DND-41 (cell line): ENCODE measurements around the gene ARHGEF7.
A peak's percentile ranks its signal among the peaks of the same experiment; 100 is the strongest.

Experiments
- ATAC-seq: fragments of 200-7000 bp; cut with Tn5 transposase; 3 replicates; pipeline ENCODE4 v1.9.1; 2021; ENCODE audit warnings: low read depth; ENCODE audit not compliant: insufficient read depth
- DNase-seq: peaks from one replicate; pipeline ENCODE4 v3.0.0-alpha.2; 2020
- H2AFZ ChIP-seq: 2 replicates; pipeline ENCODE4 v1.6.0; 2012; ENCODE audit warnings: low read depth, low read length
- H3K27ac ChIP-seq: 2 replicates; pipeline ENCODE4 v1.5.1; 2012; ENCODE audit warnings: low read length, inconsistent platforms
- H3K27me3 ChIP-seq: fragments of 200-600 bp; sonication (generic); 2 replicates; pipeline ENCODE4 v1.6.0; 2012; ENCODE audit warnings: low read length, mild to moderate bottlenecking, inconsistent platforms; ENCODE audit not compliant: insufficient read depth, poor library complexity
- H3K36me3 ChIP-seq: 2 replicates; pipeline ENCODE4 v1.5.1; 2012; ENCODE audit warnings: low read length, inconsistent platforms; ENCODE audit not compliant: insufficient read depth
- H3K4me1 ChIP-seq: 2 replicates; pipeline ENCODE4 v1.5.1; 2012; ENCODE audit warnings: mild to moderate bottlenecking, low read length; ENCODE audit not compliant: insufficient read depth
- H3K4me2 ChIP-seq: 2 replicates; pipeline ENCODE4 v1.6.0; 2012; ENCODE audit warnings: mild to moderate bottlenecking, moderate library complexity, low read length, inconsistent platforms; ENCODE audit not compliant: insufficient read depth
- H3K4me3 ChIP-seq, 2 experiments: fragments of 200-600 bp in 1 of 2; shearing (Covaris generic) in 1 of 2; 2 replicates each; pipeline ENCODE4 v1.5.1; 2012 to 2016; ENCODE audit warnings: inconsistent platforms in 2 of 2, low read length in 2 of 2, mild to moderate bottlenecking in 2 of 2, low read depth in 1 of 2, moderate library complexity in 1 of 2
- H3K79me2 ChIP-seq: 2 replicates; pipeline ENCODE4 v1.6.0; 2012; ENCODE audit warnings: low read length, inconsistent platforms; ENCODE audit not compliant: insufficient read depth
- H3K9ac ChIP-seq: 2 replicates; pipeline ENCODE4 v1.6.0; 2012; ENCODE audit warnings: low read depth, mild to moderate bottlenecking, inconsistent platforms, low read length, moderate library complexity
- H3K9me3 ChIP-seq: 2 replicates; pipeline ENCODE4 v1.5.1; 2012; ENCODE audit warnings: low read length, moderate library complexity, mild to moderate bottlenecking, inconsistent platforms; ENCODE audit not compliant: insufficient read depth, severe bottlenecking
- H4K20me1 ChIP-seq: 2 replicates; pipeline ENCODE4 v1.6.0; 2012; ENCODE audit warnings: low read length; ENCODE audit not compliant: insufficient read depth
- EZH2 ChIP-seq: IDR thresholded peaks from 3 replicates; pipeline ENCODE4 v1.6.1; 2012; ENCODE audit warnings: borderline replicate concordance, low read depth, mild to moderate bottlenecking, moderate library complexity, low read length, inconsistent platforms; ENCODE audit not compliant: severe bottlenecking
- TF ChIP-seq, protein P1 (sequence below): IDR thresholded peaks from 2 replicates; pipeline ENCODE4 v1.5.1; 2012; ENCODE audit warnings: borderline replicate concordance, low read length, moderate library complexity, mild to moderate bottlenecking; ENCODE audit not compliant: poor library complexity, severe bottlenecking; ENCODE audit errors: extremely low read depth

The ARHGEF7 gene

DNA sequence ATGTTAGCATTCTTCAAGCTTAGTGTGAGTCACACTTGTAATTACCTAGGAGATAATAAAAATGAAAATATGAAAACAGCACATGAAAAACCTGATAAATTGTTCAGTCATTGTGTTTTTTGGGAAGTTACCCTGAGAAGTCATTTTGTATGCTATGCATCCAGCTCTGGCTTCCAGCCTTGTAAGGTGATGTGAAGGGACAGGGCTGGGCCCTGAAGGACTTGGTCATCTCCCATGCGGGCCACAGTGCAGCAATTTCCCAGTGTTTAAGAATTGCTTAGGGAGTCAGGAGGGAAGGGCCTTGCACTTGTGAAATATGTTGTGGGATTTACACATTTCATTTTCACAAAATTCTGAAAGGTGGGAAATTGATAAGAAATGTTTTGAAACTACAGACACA lies 41.3 kb downstream of the ARHGEF7 start:
- DNase-seq (no peak), ATAC-seq (no peak)
- Histone ChIP-seq H3K27me3 (no peaks in the 10 kb centered on the region), H3K79me2 (peaks cover 86% of the 10 kb centered on the region), H3K4me1 (peaks cover 50% of the 10 kb centered on the region), H3K9me3 (no peaks in the 10 kb centered on the region), H2AFZ (no peak overlapping the region), H3K4me3 (peak overlapping the region in 1 of 2 experiments; percentile 28; a peak in 1 of 4 replicates), H3K4me2 (peak overlapping the region; percentile 98), H3K9ac (peak overlapping the region; percentile 24; the same call in 1 of the 2 replicates), H3K36me3 (peaks cover 52% of the 10 kb centered on the region), H3K27ac (peak overlapping the region; percentile 49; the same call in 1 of the 2 replicates), H4K20me1 (peaks cover 47% of the 10 kb centered on the region)
- no peak for TF ChIP-seq EZH2
- TF ChIP-seq, protein P1, sequence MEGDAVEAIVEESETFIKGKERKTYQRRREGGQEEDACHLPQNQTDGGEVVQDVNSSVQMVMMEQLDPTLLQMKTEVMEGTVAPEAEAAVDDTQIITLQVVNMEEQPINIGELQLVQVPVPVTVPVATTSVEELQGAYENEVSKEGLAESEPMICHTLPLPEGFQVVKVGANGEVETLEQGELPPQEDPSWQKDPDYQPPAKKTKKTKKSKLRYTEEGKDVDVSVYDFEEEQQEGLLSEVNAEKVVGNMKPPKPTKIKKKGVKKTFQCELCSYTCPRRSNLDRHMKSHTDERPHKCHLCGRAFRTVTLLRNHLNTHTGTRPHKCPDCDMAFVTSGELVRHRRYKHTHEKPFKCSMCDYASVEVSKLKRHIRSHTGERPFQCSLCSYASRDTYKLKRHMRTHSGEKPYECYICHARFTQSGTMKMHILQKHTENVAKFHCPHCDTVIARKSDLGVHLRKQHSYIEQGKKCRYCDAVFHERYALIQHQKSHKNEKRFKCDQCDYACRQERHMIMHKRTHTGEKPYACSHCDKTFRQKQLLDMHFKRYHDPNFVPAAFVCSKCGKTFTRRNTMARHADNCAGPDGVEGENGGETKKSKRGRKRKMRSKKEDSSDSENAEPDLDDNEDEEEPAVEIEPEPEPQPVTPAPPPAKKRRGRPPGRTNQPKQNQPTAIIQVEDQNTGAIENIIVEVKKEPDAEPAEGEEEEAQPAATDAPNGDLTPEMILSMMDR = no peak

DNA sequence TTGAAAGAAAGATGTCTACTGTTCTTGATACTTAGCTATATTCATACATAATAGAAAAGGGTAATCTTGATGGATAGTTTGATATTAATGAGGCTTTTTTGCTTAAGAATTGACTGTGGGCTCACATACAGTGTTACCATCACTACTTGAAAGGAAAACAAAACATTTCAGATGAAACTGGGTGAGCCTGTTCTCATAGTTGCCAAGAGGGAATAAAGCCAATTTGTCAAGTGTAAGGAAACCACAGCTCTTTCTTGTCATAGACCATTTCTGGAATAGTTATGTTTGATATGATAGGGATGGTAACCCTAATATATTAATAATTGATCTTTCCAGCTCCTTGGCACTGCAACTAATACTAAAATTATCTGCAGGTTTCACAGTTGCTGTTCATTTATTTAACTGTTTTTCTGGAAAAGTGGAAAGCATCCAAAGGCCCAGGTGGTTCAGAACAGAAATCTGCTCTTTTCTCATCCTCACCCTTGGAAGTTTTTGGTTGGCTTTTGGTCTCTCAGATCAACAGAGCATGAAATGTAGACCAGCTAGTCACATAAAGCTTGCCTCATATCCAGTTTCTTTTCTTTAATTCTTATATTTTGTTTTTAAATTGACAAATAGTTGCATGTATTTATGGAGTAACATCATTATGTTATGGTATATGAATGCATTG lies 43.2 kb downstream of the ARHGEF7 start:
- ATAC-seq (no peak), DNase-seq (no peak)
- Histone ChIP-seq H3K27ac (no peak overlapping the region), H3K4me1 (peaks cover 41% of the 10 kb centered on the region), H3K79me2 (peaks cover 98% of the 10 kb centered on the region), H3K4me2 (0 out of 2 replicates have a peak overlapping the region, but pooled peaks have one; percentile 5), H3K27me3 (no peaks in the 10 kb centered on the region), H3K36me3 (peaks cover 69% of the 10 kb centered on the region), H3K9ac (no peak overlapping the region), H3K4me3 (no peak overlapping the region), H4K20me1 (peaks cover 55% of the 10 kb centered on the region), H3K9me3 (no peaks in the 10 kb centered on the region), H2AFZ (no peak overlapping the region)
- TF ChIP-seq, protein P1 = no peak
- no peak for TF ChIP-seq EZH2

DNA sequence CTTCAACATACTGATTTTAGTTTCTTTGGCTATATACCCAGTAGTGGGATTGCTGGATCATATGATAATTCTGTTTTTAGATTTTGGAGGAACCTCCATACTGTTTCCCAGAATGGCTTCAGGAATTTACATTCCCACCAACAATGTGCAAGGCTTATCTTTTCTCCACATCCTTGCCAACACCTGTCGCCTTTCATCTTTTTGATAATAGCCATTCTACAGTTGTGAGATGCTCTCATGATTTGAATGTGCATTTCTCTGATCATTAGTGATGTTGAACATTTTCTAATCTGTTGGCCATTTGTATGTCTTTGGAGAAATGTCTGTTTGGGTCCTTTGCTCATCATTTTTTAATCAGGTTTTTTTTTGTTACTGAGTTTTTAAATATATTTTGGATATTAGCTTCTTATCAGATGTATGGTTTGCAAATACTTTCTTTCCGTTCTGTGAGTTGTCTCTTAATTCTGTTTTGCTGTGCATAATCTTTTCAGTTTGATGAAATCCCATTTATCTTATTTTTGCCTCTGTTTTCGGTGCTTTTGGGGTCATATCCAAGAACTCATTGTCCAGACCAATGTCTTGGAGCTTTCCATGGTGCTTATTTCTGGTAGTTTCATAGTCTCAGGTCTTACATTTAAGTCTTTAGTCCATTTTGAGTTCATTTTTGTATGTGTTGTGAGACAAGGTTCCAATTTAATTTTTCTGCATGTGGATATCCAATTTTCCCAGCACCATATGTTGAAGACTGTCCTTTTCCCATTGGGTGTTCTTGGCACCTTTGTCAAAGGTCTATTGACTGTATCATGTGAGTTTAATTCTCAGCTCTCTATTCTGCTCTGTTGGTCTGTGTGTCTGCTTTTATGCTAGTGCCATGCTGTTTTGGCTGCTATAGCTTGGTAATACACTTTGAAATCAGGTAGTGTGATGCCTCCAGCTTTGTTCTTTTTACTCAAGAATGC lies 44.5 kb downstream of the ARHGEF7 start:
- Histone ChIP-seq H3K36me3 (peaks cover 72% of the 10 kb centered on the region), H3K27ac (no peak overlapping the region), H3K9me3 (no peaks in the 10 kb centered on the region), H3K4me3 (no peak overlapping the region), H3K4me1 (peaks cover 35% of the 10 kb centered on the region), H4K20me1 (peaks cover 54% of the 10 kb centered on the region), H3K79me2 (peaks cover 100% of the 10 kb centered on the region), H3K9ac (no peak overlapping the region), H3K27me3 (no peaks in the 10 kb centered on the region), H2AFZ (no peak overlapping the region), H3K4me2 (no peak overlapping the region)
- DNase-seq = no peak
- TF ChIP-seq, protein P1 = no peak
- no peak for TF ChIP-seq EZH2
- ATAC-seq = no peak
